PC-9 (cell line): Measurements from ENCODE around the gene CUX1. TPM values are rescaled to one million over a fixed set of nuclear protein-coding genes. Genes with fewer than 3 reads are reported as not detected.

ENCODE experiments used
- BruUV-seq: library from RNA; stranded (reverse); fragments of 400-500 nt; replicated peaks from 2 replicates; lab custom pipeline; 2021; lab: Mats Ljungman, UMichigan
- CTCF ChIA-PET: fragments of 300-600 bp; sonication (Branson Sonifier 250); formaldehyde crosslinking; loops from one replicate; lab custom pipeline; 2022; ENCODE audit warnings: antibody characterized with exemption; lab: Charles Lee
- POLR2A ChIA-PET: fragments of 300-600 bp; sonication (Branson Sonifier 250); formaldehyde crosslinking; loops from one replicate; lab custom pipeline; 2022; ENCODE audit warnings: antibody characterized with exemption; ENCODE audit not compliant: unreplicated experiment; lab: Charles Lee
- DNase-seq, 2 experiments: peaks; one replicate each; pipeline versions ENCODE4 v3.0.0 to v3.0.0-alpha.2; 2015 to 2022; ENCODE audit warnings: mixed read lengths in 1 of 2
- H2AFZ ChIP-seq: fragments of 200-600 bp; sonication (generic); 2 replicates; pipeline ENCODE4 v1.8.1; 2017; ENCODE audit warnings: antibody characterized with exemption
- H3F3A ChIP-seq: fragments of 200-600 bp; sonication (generic); 2 replicates; pipeline ENCODE4 v1.8.1; 2017; ENCODE audit warnings: antibody characterized with exemption, mild to moderate bottlenecking, low read depth; ENCODE audit not compliant: insufficient read depth
- H3K27ac ChIP-seq: fragments of 200-600 bp; sonication (generic); 2 replicates; pipeline ENCODE4 v1.6.1; 2016; ENCODE audit warnings: mixed run types
- H3K27me3 ChIP-seq: fragments of 200-600 bp; sonication (generic); 2 replicates; pipeline ENCODE4 v1.6.1; 2016; ENCODE audit warnings: low read depth, mixed run types; ENCODE audit not compliant: insufficient read depth
- H3K36me3 ChIP-seq: fragments of 200-600 bp; sonication (generic); 2 replicates; pipeline ENCODE4 v1.6.1; 2016; ENCODE audit warnings: low read depth, mixed run types
- H3K4me1 ChIP-seq: fragments of 200-600 bp; sonication (generic); replicated peaks from 2 replicates; pipeline ENCODE4 v1.6.1; 2016; ENCODE audit warnings: mixed run types; ENCODE audit not compliant: insufficient read depth
- H3K4me2 ChIP-seq: fragments of 200-600 bp; sonication (generic); 2 replicates; pipeline ENCODE4 v1.6.1; 2017; ENCODE audit warnings: mixed run types
- H3K4me3 ChIP-seq: fragments of 200-600 bp; sonication (generic); 2 replicates; pipeline ENCODE4 v1.6.1; 2016; ENCODE audit warnings: mixed run types
- H3K79me2 ChIP-seq: fragments of 200-600 bp; sonication (generic); 2 replicates; pipeline ENCODE4 v1.6.1; 2017; ENCODE audit warnings: low read depth, mixed run types
- H3K9me2 ChIP-seq: fragments of 200-600 bp; sonication (generic); 2 replicates; pipeline ENCODE4 v1.8.1; 2017; ENCODE audit warnings: mild to moderate bottlenecking; ENCODE audit not compliant: insufficient read depth
- H3K9me3 ChIP-seq: fragments of 200-600 bp; sonication (generic); 2 replicates; pipeline ENCODE4 v1.8.1; 2016; ENCODE audit warnings: low read depth; ENCODE audit not compliant: insufficient read depth
- H4K20me1 ChIP-seq: fragments of 200-600 bp; sonication (generic); 2 replicates; pipeline ENCODE4 v1.8.1; 2017; ENCODE audit not compliant: insufficient read depth
- CTCF ChIP-seq: fragments of 200-600 bp; sonication (generic); conservative IDR thresholded peaks from 2 replicates; pipeline ENCODE4 v1.6.1; 2017; ENCODE audit warnings: mixed run types, antibody characterized with exemption, mild to moderate bottlenecking, moderate library complexity
- EZH2 ChIP-seq: fragments of 200-600 bp; sonication (generic); IDR thresholded peaks from 2 replicates; pipeline ENCODE4 v1.8.0; 2017; ENCODE audit warnings: antibody characterized with exemption, low read depth
- intact Hi-C: fragments of 100-400 bp; cut with micrococcal nuclease; formaldehyde crosslinking; loops from one replicate; pipeline ENCODE4 v1.10.0; 2022; ENCODE audit not compliant: unreplicated experiment
- total RNA-seq: library from RNA; stranded (reverse); gene quantifications from 2 replicates; pipeline ENCODE4 v1.2.3, GENCODE V29; 2021

CUX1 gene
- total RNA-seq, 1 experiment from 2014 or later = 83.3 TPM

- Histone ChIP-seq H3K36me3 (no peaks in the 10 kb centered on the region), H2AFZ (no peak overlapping the region), H3K79me2 (no peaks in the 10 kb centered on the region), H3F3A (no peaks in the 10 kb centered on the region), H3K4me1 (no peaks in the 10 kb centered on the region), H3K27ac (no peak overlapping the region), H3K4me2 (no peak overlapping the region), H3K9me3 (no peaks in the 10 kb centered on the region), H3K4me3 (no peak overlapping the region), H3K9me2 (no peaks in the 10 kb centered on the region), H3K27me3 (no peaks in the 10 kb centered on the region), H4K20me1 (no peaks in the 10 kb centered on the region)
- intact Hi-C loops = no loop called here
- ChIA-PET CTCF (no interaction called here), POLR2A (interaction anchor here (0.7 kb wide), 1 partner anchor 437 kb away, joined by 20 read pairs; no protein-coding TSS in a partner anchor)
- DNase-seq = no peak
- no TSS peak for BruUV-seq
- TF ChIP-seq EZH2 = no peak
- TF ChIP-seq CTCF = no peak
Measured at GRCh38 chr7:102255501-102255900, 438.1 kb downstream of the CUX1 start.

- Histone ChIP-seq H2AFZ (no peak overlapping the region), H4K20me1 (no peaks in the 10 kb centered on the region), H3K27ac (no peak overlapping the region), H3K4me2 (no peak overlapping the region), H3F3A (no peaks in the 10 kb centered on the region), H3K4me1 (no peaks in the 10 kb centered on the region), H3K79me2 (no peaks in the 10 kb centered on the region), H3K27me3 (no peaks in the 10 kb centered on the region), H3K9me3 (no peaks in the 10 kb centered on the region), H3K4me3 (no peak overlapping the region), H3K36me3 (no peaks in the 10 kb centered on the region), H3K9me2 (no peaks in the 10 kb centered on the region)
- ChIA-PET CTCF (no interaction called here), POLR2A (interaction anchor here (0.7 kb wide), 1 partner anchor 438 kb away, joined by 20 read pairs; no protein-coding TSS in a partner anchor)
- no peak for DNase-seq
- no TSS peak for BruUV-seq
- TF ChIP-seq CTCF = no peak
- TF ChIP-seq EZH2 = no peak
- intact Hi-C loops = no loop called here
Measured at GRCh38 chr7:102255916-102256315, 438.5 kb downstream of the CUX1 start.

GRCh38 chr7:102258073-102258748 lies 440.8 kb downstream of the CUX1 start:
- TF ChIP-seq EZH2 (no peak), CTCF (no peak)
- intact Hi-C loops = no loop called here
- Histone ChIP-seq H3K27me3 (no peaks in the 10 kb centered on the region), H3K4me2 (no peak overlapping the region), H3K9me2 (no peaks in the 10 kb centered on the region), H3K36me3 (no peaks in the 10 kb centered on the region), H3K4me1 (no peaks in the 10 kb centered on the region), H3K4me3 (no peak overlapping the region), H4K20me1 (no peaks in the 10 kb centered on the region), H3K9me3 (no peaks in the 10 kb centered on the region), H3F3A (no peaks in the 10 kb centered on the region), H3K27ac (no peak overlapping the region), H3K79me2 (no peaks in the 10 kb centered on the region), H2AFZ (no peak overlapping the region)
- no peak for DNase-seq
- POLR2A ChIA-PET = no interaction called here
- no TSS peak for BruUV-seq
- CTCF ChIA-PET = no interaction called here
